Neural progenitor cell (in vitro differentiated cells): ENCODE data around the gene ODAD2.
A peak's percentile ranks its signal among the peaks of the same experiment; 100 is the strongest.

Source experiments
- EZH2 ChIP-seq: fragments of 200-600 bp; sonication (generic); IDR thresholded peaks from 2 replicates; pipeline ENCODE4 v1.6.1; 2017; ENCODE audit warnings: antibody characterized with exemption, mild to moderate bottlenecking, moderate library complexity
- EZH2phosphoT487 ChIP-seq: fragments of 200-600 bp; sonication (generic); IDR thresholded peaks from 2 replicates; pipeline ENCODE4 v1.6.1; 2017; ENCODE audit warnings: antibody characterized with exemption
- TF ChIP-seq, protein P1 (sequence below): fragments of 200-600 bp; sonication (generic); IDR thresholded peaks from 2 replicates; pipeline ENCODE4 v1.5.1; 2017; ENCODE audit warnings: antibody characterized with exemption, mild to moderate bottlenecking

DNA sequence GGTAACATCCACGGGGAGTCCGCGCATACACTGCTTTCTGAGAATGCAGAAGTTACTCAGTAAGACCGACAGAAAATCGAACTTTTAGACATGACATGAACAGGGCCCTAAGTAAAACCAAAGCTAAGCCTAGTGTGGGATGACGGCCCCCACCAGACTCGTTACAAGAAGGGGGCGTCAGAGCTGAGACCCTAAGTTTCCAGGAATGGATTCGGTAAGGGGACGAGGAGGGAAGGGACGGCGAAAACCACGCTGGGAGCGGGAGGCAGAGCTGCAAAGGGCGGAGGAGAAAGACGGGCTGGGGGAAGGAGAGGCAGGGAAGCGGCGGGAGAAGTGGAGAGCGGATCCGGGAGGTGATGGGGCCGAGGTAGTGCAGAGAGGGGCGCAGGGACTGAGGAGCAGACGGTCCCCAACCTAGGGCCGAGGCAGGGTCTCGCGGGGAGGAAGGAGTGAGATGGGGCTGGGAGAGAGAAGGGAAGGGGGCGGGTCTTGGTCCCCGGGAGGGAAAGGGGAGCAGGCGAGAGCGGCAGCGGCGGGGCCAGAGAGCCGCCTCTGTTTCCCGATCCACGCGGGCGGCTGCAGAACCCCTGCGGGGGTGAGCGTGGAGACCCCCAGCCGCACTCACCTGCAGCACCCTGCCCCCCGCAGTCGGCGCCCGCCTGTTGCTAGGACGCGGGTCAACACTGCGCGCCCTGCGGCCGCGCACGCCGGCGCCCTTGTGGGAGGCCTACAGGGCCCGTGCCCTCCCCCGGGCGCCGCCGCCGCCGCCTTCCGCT, 513 bp downstream of the ODAD2 start:
- TF ChIP-seq, protein P1, sequence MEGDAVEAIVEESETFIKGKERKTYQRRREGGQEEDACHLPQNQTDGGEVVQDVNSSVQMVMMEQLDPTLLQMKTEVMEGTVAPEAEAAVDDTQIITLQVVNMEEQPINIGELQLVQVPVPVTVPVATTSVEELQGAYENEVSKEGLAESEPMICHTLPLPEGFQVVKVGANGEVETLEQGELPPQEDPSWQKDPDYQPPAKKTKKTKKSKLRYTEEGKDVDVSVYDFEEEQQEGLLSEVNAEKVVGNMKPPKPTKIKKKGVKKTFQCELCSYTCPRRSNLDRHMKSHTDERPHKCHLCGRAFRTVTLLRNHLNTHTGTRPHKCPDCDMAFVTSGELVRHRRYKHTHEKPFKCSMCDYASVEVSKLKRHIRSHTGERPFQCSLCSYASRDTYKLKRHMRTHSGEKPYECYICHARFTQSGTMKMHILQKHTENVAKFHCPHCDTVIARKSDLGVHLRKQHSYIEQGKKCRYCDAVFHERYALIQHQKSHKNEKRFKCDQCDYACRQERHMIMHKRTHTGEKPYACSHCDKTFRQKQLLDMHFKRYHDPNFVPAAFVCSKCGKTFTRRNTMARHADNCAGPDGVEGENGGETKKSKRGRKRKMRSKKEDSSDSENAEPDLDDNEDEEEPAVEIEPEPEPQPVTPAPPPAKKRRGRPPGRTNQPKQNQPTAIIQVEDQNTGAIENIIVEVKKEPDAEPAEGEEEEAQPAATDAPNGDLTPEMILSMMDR = no peak
- TF ChIP-seq EZH2phosphoT487 = peak; percentile 22
- TF ChIP-seq EZH2 = peak; percentile 38
